Stimulated activated CD4-positive, alpha-beta T cell treated with anti-CD3 and anti-CD28 coated beads, Interleukin-2, amount 100 ng/mL, for 4 hours (primary cell): ENCODE measurements around the gene PHYHD1.
"Not testable (repeated sequence)": the region's sequence is repeated elsewhere in the genome, so short reads cannot be mapped to it uniquely, and the experiment has no call there.

ENCODE experiments used
- DNase-seq: peaks from one replicate; pipeline ENCODE4 v3.0.0-alpha.2; 2020; ENCODE audit warnings: low read depth

The PHYHD1 gene

GRCh38 chr9:128921881-128922763 lies 1.3 kb downstream of the PHYHD1 start:
- DNase-seq, result no peak

GRCh38 chr9:128923493-128923883 lies 2.7 kb downstream of the PHYHD1 start:
- no peak for DNase-seq

GRCh38 chr9:128927731-128928411 lies 7.1 kb downstream of the PHYHD1 start:
- DNase-seq, result peak; percentile 39

DNA sequence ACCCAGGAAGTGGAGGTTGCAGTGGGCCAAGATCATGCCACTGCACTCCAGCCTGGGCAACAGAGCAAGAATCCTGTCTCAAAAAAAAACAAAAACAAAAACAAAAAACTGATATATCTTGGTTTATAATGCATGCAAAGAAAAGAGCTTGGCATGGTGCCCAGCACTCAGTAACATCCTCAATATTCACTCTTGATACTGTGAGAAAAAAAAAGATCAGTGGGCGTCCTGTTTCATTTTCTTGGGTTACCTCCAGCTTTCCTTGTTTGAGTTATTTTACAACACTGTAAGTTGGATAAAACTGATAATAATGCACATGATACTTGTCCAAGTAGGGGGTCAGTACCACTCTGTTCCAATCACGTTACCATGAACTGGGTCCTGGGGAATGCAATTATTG lies 7.8 kb downstream of the PHYHD1 start:
- no peak for DNase-seq

GRCh38 chr9:128929560-128929959 lies 8.8 kb downstream of the PHYHD1 start:
- DNase-seq, result no peak

DNA sequence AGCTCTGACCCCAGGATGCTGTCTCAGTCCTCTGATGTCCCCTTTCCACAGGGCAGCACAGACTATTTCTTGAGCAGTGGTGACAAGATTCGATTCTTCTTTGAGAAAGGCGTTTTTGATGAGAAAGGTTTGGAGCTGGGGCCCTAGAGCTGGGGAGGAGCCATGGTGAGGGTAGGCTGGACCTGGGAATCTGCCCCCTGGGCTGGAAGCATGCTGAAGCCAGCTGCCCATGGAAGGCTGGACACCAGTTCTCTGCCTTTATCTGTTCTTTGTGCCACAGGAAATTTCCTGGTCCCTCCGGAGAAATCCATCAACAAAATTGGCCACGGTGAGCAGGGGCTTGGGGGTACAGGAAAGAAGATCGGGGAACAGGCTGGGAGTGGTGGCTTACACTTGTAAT lies 12.9 kb downstream of the PHYHD1 start:
- DNase-seq, result no peak

GRCh38 chr9:128936171-128936865 lies 15.5 kb downstream of the PHYHD1 start:
- no peak for DNase-seq

DNA sequence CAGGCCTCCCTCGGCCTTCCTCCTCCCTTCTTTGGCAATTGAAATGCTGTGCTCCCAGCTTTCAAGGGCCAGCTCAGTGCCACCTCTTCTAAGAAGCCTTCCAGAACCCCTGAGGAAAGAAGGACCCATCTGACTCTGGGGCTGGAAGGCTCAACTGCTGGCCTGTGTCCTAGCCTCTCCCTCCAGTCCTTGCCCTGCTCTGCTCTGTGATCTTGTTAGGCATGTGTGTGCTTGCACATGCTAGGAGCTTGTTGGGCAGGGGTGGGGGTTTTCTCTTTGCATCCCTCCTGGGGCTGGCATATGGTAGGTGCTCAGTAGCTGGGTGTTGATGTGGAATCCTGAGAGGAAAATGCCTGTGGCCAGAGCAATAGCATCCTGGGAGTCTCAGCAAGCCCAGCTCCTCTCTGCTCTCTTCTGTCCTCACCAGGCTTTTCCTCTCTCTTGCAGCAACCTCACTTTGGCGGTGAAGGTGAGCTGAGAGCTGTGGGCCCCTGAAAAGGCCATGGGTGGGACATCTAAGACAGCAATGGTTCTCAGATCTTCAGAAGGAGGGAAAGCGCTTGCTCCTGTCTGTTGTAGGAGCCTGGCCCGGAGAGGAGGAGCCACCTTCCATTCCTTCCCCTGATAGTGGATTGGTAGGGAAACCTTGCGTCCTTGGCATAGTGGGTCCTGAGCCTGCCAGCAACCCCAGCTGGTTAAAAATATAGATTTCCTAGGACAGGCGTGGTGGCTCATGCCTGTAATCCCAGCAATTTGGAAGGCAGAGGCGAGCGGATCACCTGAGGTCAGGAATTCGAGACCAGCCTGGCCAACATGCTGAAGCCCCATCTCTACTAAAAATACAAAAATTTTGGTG lies 16.8 kb downstream of the PHYHD1 start:
- DNase-seq, result no peak

DNA sequence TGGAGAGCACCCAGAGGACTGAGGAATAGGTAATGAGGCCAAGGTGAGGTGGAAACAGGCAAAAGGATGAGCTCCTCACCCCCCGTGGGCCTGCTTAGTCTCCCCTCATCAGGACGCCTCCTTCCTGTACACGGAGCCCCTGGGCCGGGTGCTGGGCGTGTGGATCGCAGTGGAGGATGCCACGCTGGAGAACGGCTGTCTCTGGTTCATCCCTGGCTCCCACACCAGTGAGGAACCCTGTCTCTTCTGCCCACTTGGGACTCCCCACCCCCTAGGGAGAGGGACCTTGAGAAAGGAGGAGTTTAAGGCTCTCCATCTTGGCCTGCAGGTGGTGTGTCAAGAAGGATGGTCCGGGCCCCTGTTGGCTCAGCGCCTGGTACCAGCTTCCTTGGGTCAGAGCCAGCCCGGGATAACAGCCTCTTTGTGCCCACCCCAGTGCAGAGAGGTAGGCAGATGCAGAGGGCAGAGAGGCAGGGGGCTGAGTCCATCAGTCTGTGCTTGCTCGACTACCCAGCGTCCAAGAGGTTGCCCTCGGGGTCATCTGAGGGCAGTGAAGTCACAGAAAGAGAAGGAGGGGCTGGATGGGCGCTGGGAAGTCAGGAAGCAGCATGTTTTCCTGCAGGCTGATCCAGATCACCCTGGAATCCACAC lies 19.6 kb downstream of the PHYHD1 start:
- DNase-seq, result no peak

- no peak for DNase-seq
Measured at GRCh38 chr9:128940946-128941755, 20.4 kb downstream of the PHYHD1 start.

DNA sequence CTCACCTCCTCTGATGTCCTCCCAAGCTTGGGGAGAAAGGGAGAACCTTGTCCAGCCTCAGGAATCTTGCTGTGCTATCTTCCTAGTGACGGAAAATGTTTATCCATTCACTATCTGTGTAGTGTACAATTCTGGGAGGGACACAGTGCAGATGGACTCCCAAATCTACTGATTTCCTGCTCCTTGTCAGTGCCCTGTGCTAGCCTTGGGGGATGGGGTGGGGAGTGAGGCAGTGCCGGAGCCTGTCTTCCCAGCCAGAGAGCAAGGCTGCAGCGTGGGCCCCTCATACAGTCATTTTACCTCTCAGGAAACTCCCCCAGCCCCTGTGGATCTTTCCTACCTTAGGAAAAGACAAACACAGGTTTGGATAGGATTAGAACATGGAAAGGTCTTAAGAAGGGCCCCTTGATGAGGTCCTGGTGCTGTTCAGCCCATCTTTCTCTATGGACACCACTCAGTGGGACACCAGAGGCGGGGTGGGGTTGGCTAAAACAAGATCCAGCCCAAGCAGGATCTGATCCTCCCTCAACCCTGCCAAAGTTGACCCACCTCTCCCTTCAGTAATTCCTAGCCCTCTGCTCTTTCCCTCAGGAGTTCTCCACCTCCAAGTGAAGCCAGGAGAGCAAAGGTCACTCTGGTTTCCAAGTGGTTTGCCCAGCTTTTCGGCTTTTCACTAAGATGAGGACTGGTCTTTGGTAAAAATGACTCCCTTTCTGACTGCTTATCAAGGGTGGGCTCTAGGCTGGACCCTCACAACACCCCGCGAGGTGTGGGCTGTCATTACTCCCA lies 23.2 kb downstream of the PHYHD1 start:
- DNase-seq, result no peak

- not testable (repeated sequence) for DNase-seq
Measured at GRCh38 chr9:128944966-128945365, 24.2 kb downstream of the PHYHD1 start.

GRCh38 chr9:128945798-128946501 lies 25.2 kb downstream of the PHYHD1 start:
- DNase-seq, result no peak

GRCh38 chr9:128946571-128947276 lies 25.9 kb downstream of the PHYHD1 start:
- no peak for DNase-seq

GRCh38 chr9:128947277-128947526 lies 26.4 kb downstream of the PHYHD1 start:
- DNase-seq, result no peak

DNA sequence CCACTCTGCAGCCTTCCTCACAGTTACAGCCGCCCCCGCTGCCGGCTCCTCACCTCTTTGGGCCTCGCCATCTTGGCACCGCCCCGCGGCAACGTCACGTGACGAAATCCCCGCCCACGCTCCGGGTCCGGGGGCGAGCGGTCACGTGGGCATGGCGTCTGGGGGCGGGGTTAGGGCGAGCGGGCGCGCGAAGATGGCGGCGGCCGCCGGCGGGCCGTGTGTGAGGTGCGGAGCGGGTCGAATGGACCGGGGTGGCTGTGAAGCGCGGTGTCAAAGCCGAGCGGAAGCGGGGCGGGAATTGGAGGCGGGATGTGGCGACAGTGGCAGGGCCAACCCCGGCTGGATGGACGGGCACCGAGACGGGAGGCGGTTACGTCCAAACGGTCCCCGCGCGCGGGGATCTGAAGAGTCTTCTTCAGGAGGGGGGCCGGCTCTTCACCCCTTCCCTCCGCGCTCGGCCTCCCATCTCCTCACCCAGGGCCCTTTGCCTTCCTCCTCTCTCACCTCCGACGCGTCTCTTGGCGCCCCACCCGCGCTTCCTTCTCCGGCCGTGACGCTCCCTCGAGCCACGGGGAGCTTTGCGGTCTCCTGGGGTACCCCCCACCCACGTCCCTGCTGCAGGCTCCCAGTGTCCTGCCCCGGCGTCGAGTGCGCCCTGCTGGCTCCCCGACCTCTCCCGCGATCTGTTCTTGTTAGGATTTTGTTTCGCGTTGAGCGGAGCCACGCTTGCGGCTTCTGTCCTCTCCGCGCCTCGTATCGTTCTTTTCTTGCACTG lies 26.9 kb downstream of the PHYHD1 start, which contains the start of the genes DOLK and NUP188:
DOLK (minus strand) TSS at position 77 of the 775 bp plus-strand sequence. CDS start 300 bp downstream, outside the sequence.
NUP188 (plus strand) TSS at position 173 of the 775 bp plus-strand sequence; CDS start at position 194, 21 bp downstream.
- peak; percentile 99 for DNase-seq

DNA sequence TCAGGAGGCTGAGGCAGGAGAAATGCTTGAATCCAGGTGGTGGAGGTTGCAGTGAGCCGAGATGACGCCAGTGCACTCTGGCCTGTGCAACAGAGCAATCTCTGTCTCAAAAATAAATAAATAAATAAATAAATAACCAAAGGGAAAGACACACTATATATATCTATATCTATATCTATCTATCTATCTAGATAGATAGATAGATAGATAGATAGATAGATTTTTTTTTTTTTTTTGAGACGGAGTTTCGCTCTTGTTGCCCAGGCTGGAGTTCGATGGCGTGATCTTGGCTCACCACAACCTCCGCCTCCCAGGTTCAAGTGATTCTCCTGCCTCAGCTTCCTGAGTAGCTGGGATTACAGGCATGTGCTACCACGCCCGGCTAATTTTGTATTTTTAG lies 40.6 kb downstream of the PHYHD1 start:
- not testable (repeated sequence) for DNase-seq

DNA sequence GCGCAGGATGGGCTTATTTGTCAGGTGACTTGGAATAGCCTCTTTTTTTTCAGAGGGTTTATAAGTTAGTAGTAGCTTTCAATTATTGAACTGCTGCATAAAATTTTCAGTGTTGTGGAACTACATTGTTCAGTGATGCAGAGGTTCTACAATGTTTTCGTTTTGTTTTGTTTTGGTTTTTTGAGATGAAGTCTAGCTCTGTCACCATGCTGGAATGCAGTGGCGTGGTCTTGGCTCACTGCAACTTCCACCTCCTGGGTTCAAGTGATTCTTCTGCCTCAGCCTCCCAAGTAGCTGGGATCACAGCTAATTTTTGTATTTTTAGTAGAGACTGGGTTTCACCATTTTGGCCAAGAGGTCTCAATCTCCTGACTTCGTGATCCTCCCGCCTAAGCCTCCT lies 48.7 kb downstream of the PHYHD1 start:
- DNase-seq, result no peak
